A549 treated with GW870086 at 1 μM for 4 hours (cell line): ENCODE data around the gene SERPINB4. TPM values are rescaled to one million over a fixed set of nuclear protein-coding genes. Genes with fewer than 3 reads are reported as not detected.

Experiments
- total RNA-seq: library from RNA; stranded (reverse); fragments of 200-300 nt; extraction: Qiagen RNA extraction; gene quantifications from 5 replicates; pipeline ENCODE4 v1.2.3, GENCODE V29; 2022; ENCODE audit warnings: low read depth

The SERPINB4 gene
- total RNA-seq = 0.07 to 0.26 TPM (median 0.15 TPM) in 5 replicates

GRCh38 chr18:63644142-63644541, at the start of gene SERPINB4:
TSS of gene SERPINB4 (minus strand) at chr18:63644256. CDS start at chr18:63643577, 679 bp downstream.

GRCh38 chr18:63661750-63662149, 17.7 kb upstream of the SERPINB4 start, which contains the start of gene SERPINB3:
TSS of gene SERPINB3 (minus strand) at chr18:63661893. CDS start at chr18:63661216, 677 bp downstream.

Other genes starting within 250 kb of the SERPINB4 start
- 16.4 to 22.1 TPM (median 20.3 TPM) in 5 replicates for gene VPS4B, start 221.8 kb downstream of the SERPINB4 start, total RNA-seq
- gene SERPINB5, start 167.3 kb downstream of the SERPINB4 start, total RNA-seq = 0.07 to 0.13 TPM (median 0.10 TPM) in 4 of 5 replicates, not detected in the other
- gene SERPINB12, start 101.9 kb downstream of the SERPINB4 start, total RNA-seq = not detected in 5 replicates
- not detected in 5 replicates for gene SERPINB13, start 56.9 kb downstream of the SERPINB4 start, total RNA-seq
- 0.07 to 0.13 TPM (median 0.10 TPM) in 3 of 5 replicates, not detected in the others for gene SERPINB3, start 17.6 kb upstream of the SERPINB4 start, total RNA-seq
- gene SERPINB11, start 58.7 kb upstream of the SERPINB4 start, total RNA-seq = 0.13 to 0.17 TPM (median 0.15 TPM) in 3 of 5 replicates, not detected in the others
- gene SERPINB7, start 131.2 kb upstream of the SERPINB4 start, total RNA-seq = 1.4 to 2.8 TPM (median 2.0 TPM) in 5 replicates
- 0.07 TPM in 1 of 5 replicates, not detected in the others for gene SERPINB2, start 243.4 kb upstream of the SERPINB4 start, total RNA-seq